Measurements from ENCODE around the gene CAND1.
A peak's percentile ranks its signal among the peaks of the same experiment; 100 is the strongest.

The CAND1 gene

DNA sequence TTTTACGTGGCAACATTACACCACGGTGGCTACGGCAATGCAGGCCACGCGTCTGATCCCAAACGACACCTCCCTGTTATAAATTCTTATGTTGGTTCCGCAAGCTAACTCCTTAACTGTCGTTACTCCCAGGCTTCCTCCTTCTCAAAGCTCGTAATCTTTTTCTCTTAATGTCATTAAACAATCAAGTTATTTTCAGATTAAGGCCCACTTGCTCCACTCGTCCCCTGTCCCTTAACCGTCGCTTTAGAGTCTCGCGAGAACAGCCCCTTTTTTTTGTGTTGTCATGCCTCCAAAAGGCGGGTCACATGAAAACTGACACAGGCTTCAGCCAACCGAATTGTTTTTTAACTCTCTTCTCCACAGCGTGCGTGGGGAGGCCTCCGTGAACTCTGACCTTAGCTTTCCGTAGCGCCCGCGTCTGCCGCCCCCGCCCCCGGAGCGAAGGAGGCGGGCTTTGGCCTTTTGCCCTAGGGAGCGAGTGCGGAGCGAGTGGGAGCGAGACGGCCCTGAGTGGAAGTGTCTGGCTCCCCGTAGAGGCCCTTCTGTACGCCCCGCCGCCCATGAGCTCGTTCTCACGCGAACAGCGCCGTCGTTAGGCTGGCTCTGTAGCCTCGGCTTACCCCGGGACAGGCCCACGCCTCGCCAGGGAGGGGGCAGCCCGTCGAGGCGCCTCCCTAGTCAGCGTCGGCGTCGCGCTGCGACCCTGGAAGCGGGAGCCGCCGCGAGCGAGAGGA lies at the start of gene CAND1:
TSS of gene CAND1 (plus strand) at position 463 of the 737 bp plus-strand sequence. CDS start 360 bp downstream, outside the sequence.
- DNase-seq, result peak; percentile 98 to 99

DNA sequence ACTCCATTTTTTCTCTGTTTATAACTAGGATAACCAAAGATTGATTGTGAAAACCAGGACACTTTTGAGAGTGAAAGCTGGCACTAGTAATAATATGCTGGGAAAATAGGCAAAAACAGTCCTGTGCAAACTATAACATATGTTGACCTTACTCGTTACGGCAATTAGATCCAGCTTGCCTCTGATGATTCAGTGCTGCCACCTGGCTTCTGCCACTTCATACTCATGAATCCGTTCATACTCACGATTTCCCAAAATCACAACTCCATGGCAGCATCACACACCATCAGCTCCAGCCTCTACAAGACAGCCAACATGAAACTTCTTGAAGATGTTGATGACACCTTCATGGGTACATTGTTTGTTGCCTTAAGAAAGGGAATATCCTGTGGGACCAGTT lies 49.1 kb upstream of the CAND1 start:
- DNase-seq, result peak in 1 of 2 experiments; percentile 27

DNA sequence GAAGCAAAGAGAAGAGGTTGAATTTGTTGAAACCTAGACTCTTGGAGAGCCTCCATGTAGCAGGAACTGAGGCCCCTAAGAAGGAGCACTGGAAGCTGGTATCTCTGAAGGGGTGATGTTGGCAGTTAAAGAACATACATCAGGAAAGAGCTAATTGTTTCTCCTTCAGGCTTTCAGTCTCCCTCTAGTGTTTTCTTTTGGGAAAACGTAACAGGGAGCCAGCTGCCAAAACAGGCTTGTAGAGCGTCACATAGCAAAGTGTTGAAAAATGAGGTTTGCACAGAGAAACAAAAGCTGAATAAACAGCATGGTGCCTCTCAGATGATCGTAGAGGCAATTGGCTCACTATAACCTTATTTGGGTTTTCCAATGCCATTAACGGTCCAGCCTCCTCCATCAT lies 46.9 kb upstream of the CAND1 start:
- peak in 1 of 2 experiments; percentile 18 for DNase-seq

DNA sequence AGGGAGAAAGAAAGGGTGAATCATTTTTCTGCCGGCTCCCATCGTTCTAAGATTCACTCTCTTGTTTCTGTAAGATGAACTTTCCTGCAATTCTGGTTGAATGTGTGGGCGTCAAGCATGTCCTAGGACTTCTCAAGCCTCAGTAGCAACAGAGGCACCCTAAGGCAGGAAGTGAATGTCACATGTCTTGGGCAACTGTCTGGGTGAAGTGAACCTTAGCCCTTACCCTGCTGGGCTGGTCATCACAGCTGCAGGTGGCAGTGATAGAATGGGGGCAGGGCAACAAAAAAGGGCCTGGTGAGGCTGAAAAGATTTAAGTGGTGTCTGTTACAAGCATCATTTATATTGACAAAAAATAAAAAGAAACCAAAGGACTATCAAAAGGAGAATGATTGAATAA lies 45.9 kb upstream of the CAND1 start:
- DNase-seq, result no peak

DNA sequence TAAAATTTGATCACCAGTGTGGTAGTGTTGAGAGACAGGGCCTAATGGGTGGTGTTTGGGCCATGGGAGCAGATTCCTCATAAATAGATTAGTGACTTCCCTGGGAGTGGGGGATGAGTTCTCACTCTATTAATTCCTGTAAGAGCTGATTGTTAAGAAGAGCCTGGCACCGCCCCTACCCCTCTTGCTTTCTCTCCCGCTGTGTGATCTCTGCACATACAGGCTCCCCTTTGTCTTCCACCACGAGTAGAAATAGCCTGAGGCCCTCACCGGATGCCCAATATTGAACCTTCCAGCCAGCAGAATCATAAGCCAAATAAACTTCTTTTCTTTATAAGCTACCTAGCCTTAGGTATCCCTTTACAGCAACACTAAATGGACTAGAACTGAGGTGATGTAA lies 31.9 kb upstream of the CAND1 start:
- peak; percentile 14 to 48 for DNase-seq

DNA sequence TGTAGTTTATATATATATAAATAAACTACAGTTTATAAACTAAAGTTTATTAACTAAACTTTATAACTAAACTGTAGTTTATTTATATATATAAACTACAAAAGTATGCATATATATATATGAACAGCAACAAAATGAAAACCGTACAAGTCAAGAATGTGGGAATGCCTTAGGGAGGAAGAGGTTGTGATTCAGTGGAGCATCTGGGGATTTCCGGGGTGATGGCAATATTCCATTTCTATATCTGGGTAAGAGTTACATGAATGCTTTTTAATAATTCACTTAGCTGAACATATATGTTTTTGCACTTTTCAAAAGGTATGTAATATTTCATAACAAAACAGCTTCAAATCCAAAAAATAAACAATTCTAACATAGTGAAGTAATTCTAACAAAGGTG lies 30.1 kb upstream of the CAND1 start:
- no peak for DNase-seq

DNA sequence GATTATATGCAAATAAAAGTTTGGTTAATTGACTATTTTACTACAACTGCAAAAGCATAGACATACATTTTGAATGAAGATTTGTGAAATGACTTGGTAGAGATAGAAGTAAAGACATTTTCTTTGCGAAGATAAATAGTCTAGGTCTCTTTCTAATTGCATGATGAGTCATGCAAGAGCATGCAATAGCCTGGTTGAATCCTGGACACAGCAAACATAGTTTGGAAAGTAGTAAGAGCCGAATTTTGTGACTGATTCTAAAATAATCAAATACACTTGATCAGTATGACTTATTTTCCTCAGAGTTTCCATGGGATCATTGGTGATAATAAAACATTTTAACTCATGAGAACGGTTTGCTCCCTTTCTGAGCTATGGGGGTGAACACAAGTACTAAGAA lies 27.7 kb upstream of the CAND1 start:
- peak; percentile 16 to 43 for DNase-seq

DNA sequence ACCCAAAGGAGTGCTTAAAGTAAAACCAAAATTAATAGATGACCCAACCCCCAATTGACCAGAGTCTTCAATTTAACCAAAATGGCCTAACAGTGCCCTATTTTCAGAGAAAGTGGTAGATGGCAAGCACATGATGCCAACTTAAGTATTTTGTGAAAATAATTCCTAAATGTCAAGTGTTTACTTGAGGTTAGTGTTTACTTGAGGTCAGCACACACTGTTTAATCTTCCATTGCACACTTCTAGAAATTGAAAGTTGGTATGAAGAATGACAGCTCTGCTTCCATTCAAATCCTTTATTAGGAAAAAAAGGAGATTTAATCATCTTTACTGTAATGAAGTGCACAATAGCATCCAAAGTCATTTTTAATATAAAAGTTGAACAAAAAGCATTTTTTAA lies 25.9 kb upstream of the CAND1 start:
- DNase-seq, result no peak

DNA sequence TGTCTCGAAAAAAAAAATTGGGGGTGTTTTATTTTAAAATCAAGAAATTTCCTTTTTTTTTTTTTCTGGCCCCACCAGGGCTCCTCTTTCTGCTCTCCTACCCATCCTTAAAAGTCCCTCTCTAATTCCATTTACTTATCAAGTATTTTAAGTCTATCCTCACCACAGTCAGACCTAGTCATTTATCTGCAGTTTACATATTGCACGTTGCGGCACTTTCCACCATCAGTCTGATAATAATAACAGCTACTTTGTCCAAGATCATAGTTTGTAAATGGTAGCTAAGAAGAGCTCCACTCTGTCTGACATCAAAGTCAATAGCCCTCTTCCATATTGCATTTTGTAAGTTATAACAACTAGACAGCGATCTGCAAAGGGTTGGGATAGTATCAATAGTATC lies 23.6 kb upstream of the CAND1 start:
- no peak for DNase-seq

DNA sequence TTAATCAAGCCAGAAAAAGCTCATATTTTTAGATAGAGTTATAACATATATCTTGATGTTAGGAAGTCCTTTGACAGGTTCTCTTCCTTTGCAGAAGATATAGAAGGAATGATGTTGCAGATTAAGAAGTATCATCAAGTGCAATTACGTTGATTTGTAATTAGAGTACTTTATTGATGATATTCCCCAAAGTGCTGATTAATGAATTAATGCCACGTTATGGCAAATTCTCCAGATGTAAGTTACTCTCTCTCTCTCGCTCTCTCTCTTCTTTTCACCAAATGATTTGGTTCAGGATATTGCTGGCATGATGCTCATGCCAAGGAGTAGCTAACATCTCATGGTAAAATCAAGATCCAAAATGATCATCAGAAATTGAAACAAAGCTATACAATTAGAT lies 18.1 kb upstream of the CAND1 start:
- DNase-seq, result no peak

DNA sequence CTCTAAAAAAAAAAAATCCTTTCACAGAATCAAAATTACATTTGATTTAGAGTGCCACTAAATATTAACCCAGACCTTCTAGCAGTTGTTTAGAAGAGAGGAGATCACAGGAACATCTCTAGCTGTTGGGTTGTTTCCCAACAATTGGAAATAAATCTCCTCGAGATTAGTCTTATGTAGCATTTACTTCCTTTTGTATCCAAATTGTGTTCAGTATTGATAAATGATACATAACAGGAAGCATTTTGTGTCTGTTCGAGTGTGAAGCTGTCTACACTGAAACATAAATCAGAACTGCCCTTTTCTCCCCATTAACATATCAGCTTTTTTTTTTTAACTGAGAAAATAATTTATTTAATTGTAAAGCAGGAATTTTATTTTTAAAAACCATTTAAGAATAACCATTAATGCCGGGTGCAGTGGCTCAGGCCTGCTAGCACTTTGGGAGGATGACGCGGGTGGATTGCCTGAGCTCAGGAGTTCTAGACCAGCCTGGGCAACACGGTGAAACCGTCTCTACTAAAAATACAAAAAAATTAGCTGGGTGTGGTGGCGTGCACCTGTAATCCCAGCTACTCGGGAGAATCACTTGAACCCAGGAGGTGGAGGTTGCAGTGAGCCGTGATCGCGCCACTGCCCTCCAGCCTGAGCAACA lies 14.7 kb upstream of the CAND1 start:
- no peak for DNase-seq

DNA sequence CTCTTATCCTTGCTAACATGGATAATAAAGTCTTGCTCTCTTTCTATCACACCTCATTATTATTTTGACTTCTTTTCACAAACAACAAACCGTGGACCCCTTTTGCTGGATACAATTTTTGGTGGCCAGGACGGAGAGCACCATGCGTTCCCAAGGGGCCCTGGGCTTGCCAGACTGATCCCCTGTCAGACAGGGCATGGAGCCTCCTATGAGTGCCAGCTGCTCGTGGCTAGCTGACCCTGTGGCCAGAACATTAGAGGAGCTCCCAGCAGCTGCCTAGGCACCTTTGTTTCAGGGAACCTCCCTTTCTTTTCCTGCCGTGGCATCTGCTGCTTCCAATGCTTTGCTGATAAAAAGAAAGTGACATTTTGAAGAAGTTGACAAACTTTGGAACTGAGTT lies 12.5 kb upstream of the CAND1 start:
- DNase-seq, result no peak

DNA sequence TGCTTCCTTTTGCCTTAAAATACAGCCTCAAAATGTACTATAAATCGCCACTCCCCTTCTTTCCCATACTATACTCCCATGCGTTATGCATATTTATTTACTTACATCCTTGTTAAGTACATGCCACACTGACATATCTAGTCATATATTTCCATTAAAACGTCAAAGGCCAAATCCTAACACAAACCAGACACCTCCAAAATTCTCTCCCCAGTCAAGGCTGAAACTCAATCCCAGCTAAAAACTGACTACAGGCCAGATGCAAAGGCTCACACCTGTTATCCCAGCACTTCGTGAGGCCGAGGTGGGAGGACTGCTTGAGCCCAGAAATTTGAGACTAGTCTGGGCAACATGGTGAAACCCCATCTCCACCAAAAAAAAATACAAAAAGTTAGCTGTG lies 5.7 kb upstream of the CAND1 start:
- no peak for DNase-seq

DNA sequence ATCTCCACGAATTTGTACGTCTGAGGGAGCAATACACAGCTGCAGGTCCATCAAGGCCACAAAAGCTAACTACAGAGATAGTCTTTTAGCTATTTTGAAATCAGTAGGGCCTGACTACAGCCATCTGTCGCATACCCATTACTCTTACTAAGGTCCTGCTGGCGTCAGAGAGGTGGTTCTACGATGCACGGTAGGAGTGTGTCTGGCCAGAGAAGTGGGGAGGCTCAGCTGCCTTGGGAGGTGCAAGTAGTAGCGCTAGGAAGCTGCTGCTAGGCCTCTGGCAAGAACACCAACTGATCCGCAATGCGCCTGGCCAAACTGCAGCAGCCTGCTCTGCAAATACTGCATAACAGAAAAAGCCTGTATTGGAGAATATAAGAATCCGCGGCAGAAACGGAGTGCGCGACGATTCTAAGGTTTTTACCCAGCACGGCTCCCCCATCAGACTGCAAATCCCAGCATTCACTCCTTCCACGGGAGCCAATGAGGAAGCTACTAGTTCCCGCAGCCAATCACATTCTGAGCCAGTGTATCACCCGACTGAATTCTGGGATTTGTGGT lies 743 bp upstream of the CAND1 start:
- peak; percentile 97 to 98 for DNase-seq

DNA sequence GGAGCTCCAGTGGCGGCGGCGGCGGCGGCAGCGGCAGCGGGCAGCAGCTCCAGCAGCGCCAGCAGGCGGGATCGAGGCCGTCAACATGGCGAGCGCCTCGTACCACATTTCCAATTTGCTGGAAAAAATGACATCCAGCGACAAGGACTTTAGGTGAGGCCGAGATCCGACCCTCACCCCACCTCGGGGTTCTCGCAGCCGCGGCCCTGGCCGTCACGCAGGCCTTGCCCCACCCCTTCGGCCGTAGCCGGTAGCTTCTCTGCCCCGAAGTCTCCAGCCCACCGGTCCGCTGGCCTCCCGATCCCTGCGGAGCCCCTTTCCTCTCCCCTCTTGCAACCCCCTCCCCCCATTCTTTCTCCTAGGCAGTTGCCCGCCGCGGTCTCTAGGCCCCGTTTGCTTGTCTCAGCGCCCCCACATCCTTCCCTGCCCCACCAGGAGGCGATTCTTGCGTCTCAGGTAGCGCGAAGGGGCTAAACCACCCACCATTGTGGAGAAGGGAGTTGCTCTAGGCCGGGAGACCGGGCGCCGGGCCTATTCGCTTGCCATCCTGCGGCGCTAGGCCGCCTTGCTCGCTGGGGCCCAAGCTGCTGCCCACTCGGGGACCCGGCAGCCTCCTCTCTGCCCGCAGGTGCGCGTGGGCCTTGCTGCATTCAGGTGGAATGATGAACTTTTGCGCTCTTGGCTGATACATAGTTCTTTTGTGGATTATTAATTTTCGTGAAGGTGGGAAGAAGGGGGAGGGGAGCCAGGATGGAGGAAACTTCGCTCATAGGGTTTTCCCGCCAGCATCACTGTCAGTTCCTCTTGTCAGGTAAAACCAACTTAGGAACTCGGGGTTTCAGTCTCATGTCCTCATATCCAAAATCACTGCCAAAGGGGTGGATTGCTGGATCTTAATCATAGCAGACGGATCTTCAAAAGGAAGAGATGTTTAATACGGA lies 745 bp downstream of the CAND1 start:
- peak; percentile 54 to 82 for DNase-seq

DNA sequence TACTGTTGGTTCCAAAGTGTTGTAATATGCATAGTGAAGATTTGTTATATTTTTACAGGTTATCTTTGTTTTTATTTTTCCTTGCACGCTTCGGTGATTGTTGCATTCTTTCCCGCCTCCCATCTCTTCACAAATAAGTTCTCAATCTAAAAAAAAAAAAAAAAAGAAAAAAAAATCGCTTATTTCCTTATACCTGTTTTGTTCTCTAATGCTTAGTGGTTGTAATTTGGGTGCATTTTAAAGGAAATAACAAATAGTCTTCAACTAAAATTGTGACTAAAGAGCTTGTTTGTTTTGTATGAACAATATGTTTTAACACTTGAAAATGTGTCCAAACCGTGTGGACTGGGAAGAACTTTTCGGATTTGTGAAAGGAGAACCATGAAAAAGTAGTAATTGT lies 1.5 kb downstream of the CAND1 start:
- DNase-seq, result no peak

DNA sequence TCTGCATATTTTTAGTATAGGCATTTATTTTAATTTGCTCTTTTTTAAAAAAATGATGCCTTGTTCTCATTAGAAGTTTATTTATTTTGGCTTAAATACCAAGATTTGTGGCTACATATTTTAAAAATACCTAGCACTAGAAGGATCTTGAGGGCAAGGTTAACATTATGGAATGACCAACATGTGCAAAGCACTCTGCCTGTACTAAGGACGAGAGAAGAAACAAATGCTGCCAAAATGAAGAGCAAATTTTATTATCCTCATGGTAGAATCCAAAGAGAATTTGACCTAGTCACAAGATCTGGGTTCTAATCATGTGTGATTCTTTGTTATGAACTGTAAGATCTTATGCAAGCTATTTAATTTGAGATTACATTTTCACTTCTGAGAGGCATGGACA lies 2.8 kb downstream of the CAND1 start:
- no peak for DNase-seq

DNA sequence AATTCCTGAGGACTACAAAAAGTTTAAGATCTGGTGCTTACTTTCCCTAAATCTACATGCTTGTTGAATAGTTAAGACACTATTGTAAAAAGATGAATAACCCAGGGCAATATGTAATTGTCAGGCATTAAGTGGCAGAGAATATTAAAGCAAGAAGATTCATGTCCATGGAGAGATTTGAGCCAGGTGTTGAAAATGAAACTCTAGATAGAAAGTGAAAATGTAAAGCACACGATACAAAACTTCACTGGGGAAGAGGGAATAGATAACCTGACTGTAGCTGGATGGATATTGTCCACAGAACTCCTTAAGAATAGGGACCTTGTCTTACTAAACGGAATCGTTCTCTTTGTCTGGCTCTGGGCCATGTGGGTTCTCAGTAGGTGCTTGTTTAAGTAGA lies 5.0 kb downstream of the CAND1 start:
- no peak for DNase-seq

DNA sequence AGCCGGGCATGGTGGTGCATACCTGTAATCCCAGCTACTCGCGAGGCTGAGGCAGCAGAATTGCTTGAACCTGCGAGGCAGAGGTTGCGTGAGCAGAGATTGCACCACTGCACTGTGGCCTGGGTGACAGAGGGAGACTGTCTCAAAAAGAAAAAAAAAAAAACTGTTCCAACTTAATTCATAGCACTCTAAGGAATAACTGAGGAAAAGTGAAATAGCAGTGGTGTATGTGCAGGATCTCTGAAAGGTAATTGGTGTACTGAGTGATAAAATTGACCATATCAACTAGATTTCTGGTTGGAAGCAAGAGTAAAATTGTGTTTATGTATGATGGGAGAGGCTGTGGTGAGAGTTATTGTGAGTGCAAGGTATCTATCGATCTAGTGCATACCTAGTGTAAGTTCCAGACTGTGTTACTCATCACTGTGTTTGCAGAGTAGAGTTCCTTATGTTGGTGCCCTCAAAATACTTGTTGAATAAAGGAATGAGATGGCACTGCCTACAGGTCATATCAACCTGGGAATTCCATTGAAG lies 6.3 kb downstream of the CAND1 start:
- no peak for DNase-seq

DNA sequence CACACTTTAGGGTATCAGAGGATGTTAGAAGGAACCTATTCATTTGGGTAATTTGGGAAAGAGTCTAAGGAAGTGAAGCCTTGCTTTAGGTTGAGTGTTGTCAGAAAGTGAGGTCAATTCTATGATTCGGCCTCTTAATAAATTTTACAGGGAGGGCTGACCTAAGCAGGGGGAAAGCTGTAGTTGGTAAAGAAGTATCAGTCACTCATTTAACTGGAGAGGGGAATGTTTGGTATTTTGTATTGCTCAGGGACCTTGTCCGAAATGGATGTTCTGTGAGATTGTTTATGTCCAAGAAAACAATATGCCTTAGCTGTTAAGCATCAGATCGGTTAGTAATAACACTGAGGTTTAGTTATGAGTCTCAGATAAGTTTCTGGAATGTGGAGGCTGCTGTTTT lies 7.3 kb downstream of the CAND1 start:
- DNase-seq, result no peak

DNA sequence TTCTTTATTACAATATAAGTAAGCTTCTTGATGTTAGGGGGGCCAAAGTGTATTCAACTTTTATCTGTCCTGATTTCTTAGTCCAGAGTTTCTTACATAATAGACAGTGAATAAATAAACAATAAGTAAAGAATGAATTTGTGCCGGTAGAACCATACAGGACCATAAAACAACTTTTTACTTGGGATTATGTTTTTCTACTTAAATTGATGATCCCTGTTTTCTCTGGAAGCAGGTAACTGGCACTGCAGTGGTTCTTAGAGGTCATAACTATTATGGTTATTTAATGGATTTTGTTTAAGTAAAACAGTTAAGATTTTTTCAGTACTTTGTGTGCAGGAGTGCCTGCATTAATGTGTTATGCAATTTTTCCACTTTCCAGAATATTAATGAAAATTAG lies 10.5 kb downstream of the CAND1 start:
- DNase-seq, result no peak

DNA sequence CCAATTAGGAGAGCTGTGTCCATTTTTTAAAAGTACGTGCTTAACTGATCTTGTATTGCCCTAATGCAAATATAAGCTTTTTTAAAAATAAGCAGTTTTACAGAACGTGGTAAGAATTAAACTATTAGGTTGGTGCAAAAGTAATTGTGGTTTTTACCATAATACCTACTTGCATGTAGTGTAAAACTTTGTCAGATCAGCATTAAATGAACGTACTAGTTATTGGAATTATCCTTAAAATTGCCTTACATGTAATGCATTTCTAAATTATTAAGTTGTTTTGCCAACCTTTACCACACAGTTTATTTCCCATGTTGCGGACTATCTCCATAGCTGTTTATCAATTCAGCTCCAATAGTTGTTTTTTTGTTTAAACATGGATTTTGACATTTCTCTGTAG lies 10.9 kb downstream of the CAND1 start:
- DNase-seq, result no peak

DNA sequence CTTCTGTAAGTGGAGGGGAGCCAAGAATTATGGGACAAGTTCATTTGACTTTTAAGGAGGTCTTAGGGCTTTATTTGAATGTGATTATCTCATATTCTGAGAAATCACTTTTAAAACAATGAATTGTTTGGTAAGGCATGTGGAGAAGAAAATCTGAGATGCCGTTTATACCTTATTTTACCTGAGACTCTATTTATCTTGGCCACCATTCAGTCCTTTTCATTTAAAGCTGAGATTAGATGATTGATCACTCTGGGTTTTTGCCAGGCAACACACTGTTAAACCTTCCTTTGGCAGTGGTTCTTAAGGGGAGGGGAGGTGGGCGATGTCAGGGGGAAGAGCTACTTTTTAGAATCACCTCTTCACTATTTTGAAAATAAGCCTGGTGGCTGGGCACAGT lies 11.4 kb downstream of the CAND1 start:
- no peak for DNase-seq

Data from NCI-H526 (cell line).